ENCODE results near the gene RABGAP1. TPM values are rescaled to one million over a fixed set of nuclear protein-coding genes. Genes with fewer than 3 reads are reported as not detected.

RABGAP1 gene
- total RNA-seq, 3 donors from 2014 or later = 49.1 to 93.4 (median 77.7) TPM

DNA sequence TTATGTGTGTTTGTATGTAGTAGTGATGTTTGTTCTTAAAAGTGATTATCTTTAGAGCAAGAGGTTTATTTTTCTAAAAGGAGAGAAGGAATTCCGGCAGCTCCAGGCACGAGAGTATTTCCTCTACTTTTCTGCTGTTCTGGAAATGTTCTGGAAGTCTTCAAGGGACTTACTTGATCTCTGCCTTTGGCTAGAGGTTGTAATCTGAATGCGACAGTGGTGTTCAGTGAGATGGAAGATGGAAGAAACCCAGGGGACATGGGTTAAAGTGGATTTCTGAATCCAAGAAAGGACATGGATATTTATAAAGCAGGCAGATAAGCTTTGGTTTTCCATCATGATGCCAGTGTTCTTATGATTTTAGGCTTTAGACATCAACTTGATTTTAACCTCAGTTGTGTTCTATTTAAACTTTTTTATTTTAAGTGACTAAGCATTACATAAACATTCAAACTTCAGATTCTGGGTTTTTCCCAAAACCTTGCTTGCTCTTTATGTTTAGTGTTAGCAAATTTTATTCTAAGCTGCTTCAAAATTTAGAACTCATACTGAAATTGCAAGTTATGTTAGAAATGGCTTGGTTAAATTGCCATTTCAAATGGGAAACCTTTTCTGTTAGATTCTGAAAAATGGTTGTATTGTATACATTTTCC is 96.2 kb downstream of the RABGAP1 start:
- DNase-seq (ENCODE audit: low spot score in 2 of 2) = no peak
- no peaks in the 10 kb centered on the region for H3K27me3 ChIP-seq
- no peak overlapping the region for H3K27ac ChIP-seq
- no peaks in the 10 kb centered on the region for H3K9me3 ChIP-seq
- H3K4me1 ChIP-seq = no peaks in the 10 kb centered on the region
- no peak for TF ChIP-seq POLR2A (IDR thresholded peaks at IDR 0.05)
- TF ChIP-seq, protein P1, sequence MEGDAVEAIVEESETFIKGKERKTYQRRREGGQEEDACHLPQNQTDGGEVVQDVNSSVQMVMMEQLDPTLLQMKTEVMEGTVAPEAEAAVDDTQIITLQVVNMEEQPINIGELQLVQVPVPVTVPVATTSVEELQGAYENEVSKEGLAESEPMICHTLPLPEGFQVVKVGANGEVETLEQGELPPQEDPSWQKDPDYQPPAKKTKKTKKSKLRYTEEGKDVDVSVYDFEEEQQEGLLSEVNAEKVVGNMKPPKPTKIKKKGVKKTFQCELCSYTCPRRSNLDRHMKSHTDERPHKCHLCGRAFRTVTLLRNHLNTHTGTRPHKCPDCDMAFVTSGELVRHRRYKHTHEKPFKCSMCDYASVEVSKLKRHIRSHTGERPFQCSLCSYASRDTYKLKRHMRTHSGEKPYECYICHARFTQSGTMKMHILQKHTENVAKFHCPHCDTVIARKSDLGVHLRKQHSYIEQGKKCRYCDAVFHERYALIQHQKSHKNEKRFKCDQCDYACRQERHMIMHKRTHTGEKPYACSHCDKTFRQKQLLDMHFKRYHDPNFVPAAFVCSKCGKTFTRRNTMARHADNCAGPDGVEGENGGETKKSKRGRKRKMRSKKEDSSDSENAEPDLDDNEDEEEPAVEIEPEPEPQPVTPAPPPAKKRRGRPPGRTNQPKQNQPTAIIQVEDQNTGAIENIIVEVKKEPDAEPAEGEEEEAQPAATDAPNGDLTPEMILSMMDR (IDR thresholded peaks at IDR 0.05) = no peak
- TF ChIP-seq POLR2AphosphoS5 (IDR thresholded peaks at IDR 0.05) = no peak
- no peaks in the 10 kb centered on the region for H3K36me3 ChIP-seq
- H3K4me3 ChIP-seq = no peak overlapping the region
- intact Hi-C loops (cut with DNase I; ENCODE audit: low total_unique reads) = no loop called here

DNA sequence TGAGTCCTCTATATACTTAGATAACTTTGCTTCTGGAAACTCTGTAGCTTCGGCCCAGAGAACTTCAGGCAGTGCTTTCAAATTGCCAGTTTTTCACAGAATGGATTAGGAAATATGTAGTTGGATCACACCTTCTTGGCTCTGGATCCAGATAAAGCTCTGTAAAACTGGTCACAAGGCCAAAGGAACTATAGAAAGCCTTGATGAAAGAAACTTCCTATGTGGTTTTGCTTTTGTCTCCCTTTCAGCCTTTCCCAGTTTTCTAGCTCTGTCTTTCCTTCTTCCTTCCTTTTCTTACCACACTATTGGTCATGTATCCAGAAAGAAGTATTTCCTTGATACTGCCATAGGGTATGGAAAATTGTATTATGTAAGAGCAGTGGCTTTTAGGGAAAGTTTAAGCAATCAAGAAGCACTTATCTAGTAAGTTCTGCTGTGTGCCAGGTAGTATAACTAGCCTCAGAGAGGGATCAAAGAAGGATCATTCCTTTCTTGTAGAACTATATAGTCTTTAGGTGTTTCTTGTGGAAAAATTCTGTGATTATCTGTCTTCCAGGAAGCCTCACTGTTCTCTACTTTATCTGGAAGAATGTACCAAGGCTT is 98.9 kb downstream of the RABGAP1 start:
- Histone ChIP-seq H3K4me3 (no peak overlapping the region), H3K27me3 (no peaks in the 10 kb centered on the region), H3K9me3 (no peaks in the 10 kb centered on the region), H3K36me3 (no peaks in the 10 kb centered on the region), H3K27ac (no peak overlapping the region), H3K4me1 (no peaks in the 10 kb centered on the region)
- DNase-seq (ENCODE audit: low spot score in 2 of 2) = no peak
- intact Hi-C loops (cut with DNase I; ENCODE audit: low total_unique reads) = no loop called here
- TF ChIP-seq, protein P1 (IDR thresholded peaks at IDR 0.05) = no peak
- TF ChIP-seq POLR2AphosphoS5 (IDR thresholded peaks at IDR 0.05) = no peak
- no peak for TF ChIP-seq POLR2A (IDR thresholded peaks at IDR 0.05)

DNA sequence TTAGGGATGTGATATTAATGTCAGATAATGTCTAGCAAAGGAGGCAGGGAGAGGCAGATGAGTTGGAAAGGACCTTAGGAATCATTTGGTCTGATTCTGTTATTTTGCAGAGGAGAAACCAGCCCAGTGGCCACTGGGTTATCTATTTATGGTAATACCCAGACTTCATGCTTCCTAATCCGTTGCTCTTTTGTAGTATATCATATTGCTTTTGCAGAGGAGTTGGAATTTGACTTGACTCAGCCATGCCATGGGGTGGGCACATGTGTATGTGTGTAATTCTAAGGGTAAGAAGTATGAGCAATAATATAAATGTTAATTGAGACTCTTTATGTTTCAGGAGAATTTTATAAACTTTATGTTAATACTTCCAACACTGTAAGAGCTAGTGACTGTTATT is 100.0 kb downstream of the RABGAP1 start:
- Histone ChIP-seq H3K9me3 (no peaks in the 10 kb centered on the region), H3K4me3 (no peak overlapping the region), H3K27me3 (no peaks in the 10 kb centered on the region), H3K27ac (no peak overlapping the region), H3K36me3 (no peaks in the 10 kb centered on the region), H3K4me1 (no peaks in the 10 kb centered on the region)
- TF ChIP-seq POLR2A (IDR thresholded peaks at IDR 0.05) (no peak), POLR2AphosphoS5 (IDR thresholded peaks at IDR 0.05) (no peak)
- TF ChIP-seq, protein P1 (IDR thresholded peaks at IDR 0.05) = no peak
- no peak for DNase-seq (ENCODE audit: low spot score in 2 of 2)
- intact Hi-C loops (cut with DNase I; ENCODE audit: low total_unique reads) = no loop called here

DNA sequence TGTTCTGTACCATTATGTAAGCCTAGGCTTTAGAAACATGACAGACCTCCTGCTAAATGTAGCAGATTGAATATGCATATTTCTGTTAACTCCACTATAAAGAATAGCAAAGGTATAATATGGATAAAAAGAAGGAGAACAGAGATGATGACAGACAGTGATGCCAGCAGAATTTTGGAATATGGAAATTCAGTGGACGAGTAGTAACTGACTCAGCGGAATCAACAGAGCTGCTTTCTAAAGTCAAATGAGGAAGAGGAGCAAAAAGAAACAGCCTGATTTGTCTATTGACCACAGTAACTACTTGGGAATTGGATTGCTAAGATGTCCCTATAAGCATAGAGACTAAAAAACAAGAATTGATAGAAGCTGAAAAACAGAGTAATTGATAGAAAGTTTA is 100.7 kb downstream of the RABGAP1 start:
- TF ChIP-seq POLR2AphosphoS5 (IDR thresholded peaks at IDR 0.05) (no peak), POLR2A (IDR thresholded peaks at IDR 0.05) (no peak)
- TF ChIP-seq, protein P1 (IDR thresholded peaks at IDR 0.05) = no peak
- Histone ChIP-seq H3K4me1 (no peaks in the 10 kb centered on the region), H3K9me3 (no peaks in the 10 kb centered on the region), H3K27ac (no peak overlapping the region), H3K27me3 (no peaks in the 10 kb centered on the region), H3K36me3 (no peaks in the 10 kb centered on the region), H3K4me3 (no peak overlapping the region)
- intact Hi-C loops (cut with DNase I; ENCODE audit: low total_unique reads) = no loop called here
- DNase-seq (ENCODE audit: low spot score in 2 of 2) = no peak

DNA sequence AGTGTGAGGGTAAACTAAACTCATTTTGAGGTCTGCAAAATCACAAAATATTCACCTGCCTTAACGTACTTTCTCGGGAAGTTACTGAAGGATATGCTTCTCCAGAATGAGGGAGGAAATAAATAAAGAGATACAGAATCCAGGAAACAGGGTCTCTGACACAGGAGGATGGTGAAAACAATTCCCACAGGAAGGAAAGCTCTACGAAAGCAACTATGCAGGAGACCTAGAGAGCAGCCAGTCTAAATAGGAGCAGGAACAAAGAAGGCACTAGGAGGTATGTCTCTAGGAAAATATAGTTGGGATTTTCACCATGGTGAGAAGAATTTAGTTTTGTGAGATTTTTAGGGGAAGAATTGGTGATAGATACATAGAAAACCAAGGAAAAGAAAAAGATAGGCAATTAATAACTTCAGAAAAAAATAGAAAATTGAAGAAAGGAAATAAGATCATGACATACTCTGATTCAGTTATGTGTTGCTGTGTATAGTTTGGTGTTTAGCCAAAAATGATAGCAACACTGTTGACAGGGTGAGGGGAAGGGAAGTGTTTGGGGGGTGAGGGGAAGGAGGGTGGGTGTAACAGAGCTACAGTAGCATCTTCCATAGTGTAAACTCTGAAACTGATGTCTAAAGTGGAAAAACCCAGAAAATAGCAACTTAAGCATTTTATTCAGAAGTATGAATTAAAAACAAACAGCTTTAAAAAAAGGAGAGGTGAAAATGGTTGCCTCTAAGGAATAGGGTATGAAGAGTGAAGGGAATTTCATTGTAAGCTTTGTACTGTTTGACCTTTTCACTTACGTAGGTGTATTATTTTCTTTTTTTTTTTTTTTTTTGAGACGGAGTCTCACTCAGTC is 102.5 kb downstream of the RABGAP1 start:
- H3K27ac ChIP-seq = no peak overlapping the region
- H3K27me3 ChIP-seq = no peaks in the 10 kb centered on the region
- H3K9me3 ChIP-seq = no peaks in the 10 kb centered on the region
- no peak overlapping the region for H3K4me3 ChIP-seq
- H3K4me1 ChIP-seq = no peaks in the 10 kb centered on the region
- DNase-seq (ENCODE audit: low spot score in 2 of 2) = no peak
- intact Hi-C loops (cut with DNase I; ENCODE audit: low total_unique reads) = no loop called here
- TF ChIP-seq, protein P1 (IDR thresholded peaks at IDR 0.05) = no peak
- TF ChIP-seq POLR2A (IDR thresholded peaks at IDR 0.05) (no peak), POLR2AphosphoS5 (IDR thresholded peaks at IDR 0.05) (no peak)
- H3K36me3 ChIP-seq = no peaks in the 10 kb centered on the region
